HG03354 (cell line): Measurements from ENCODE around the gene FTO.

Experiments used
- ATAC-seq: cut with Tn5 transposase; IDR thresholded peaks from one replicate; pipeline ENCODE4 v1.9.1; 2021; ENCODE audit warnings: mild to moderate bottlenecking; ENCODE audit not compliant: unreplicated experiment, poor library complexity, severe bottlenecking

Gene FTO

DNA sequence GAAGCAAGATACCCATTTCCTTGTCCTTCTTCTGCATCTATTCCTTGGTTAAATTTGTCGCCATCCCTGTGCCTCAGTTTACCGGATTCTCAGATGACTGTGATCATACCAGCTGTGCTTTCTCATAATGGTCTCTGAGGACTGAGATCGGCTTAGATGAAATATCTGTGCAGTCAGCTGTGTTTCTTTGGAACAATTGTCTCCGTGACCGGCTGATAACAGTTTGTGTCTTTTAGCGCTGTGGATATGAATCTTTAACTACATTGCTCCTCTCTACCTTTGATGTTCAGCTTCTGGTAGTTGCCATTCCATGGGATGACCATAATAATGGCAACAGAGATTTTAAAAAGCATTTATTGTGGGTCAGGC is 473 bp downstream of the FTO start:
- no peak for ATAC-seq

DNA sequence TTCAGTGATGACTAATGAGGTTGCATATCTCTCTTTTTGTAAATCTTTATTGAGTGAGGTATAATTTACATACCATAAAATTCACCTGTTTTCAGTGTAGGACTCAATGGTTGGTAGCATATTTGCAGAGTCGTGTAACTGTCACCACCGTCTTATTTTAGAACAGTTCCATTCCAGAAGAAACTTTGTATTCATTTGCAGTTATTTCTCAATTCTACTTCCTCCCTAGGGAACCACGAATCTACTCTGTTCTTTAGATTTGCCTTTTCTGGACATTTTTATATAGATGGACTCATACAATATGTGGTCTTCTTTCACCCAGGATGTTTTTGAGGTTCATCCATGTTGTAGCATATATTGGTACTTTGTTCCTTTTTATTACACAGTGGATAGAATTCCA is 3.7 kb downstream of the FTO start:
- no peak for ATAC-seq

DNA sequence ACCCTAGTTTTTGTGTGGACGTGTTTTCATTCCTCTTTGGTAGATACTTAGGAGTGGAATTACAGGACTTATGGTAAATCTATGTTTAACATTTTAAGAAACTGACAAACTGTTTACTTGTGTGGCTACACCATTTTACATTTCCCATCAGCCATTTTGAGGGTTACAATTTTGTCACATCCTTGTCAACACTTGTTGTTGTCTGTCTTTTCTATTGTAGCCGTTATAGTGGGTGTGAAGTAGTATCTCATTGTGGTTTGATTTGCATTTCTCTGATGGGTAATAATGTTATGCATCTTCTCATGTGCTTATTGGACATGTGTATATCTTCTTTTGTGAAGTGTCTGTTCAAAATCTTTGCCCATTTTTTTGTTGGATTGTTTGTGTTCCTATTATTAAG is 4.5 kb downstream of the FTO start:
- ATAC-seq, result no peak

DNA sequence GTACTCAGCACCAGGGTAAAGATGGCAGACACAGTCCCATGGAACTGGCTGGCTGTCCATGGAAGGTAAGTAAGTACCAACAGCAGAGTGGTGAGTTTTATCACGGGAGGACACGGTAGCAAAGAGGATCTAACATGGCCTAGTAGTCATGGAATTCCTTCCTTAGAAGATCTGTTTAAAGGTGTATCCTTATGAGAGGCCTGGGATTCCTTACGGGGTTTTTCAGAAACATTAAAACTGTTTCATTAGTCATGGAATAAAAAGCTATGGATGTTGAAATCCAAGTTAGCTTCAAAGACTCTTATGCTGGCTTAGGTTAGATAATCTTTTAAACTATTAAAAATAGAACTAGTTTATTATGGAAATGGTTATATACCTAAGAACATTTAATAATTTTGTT is 7.4 kb downstream of the FTO start:
- ATAC-seq, result no peak

DNA sequence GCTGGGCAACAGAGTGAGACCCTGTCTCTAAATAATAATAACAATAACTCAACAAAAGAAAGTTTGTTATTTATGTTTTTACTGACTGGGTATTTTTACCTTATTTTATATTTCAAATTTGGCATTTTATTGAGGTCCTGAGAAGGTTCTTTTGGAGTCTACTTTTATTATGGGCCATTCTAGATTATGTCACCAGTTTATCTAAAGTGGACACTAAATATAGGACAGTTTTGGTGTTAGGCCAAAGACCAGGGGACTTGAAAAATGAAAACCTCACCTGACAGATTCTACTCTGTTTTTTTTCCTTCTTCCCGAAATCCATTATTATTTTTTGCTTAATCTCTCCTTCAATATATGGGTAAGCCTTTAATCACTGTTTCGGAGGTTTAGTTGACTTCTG is 8.1 kb downstream of the FTO start:
- ATAC-seq, result no peak

DNA sequence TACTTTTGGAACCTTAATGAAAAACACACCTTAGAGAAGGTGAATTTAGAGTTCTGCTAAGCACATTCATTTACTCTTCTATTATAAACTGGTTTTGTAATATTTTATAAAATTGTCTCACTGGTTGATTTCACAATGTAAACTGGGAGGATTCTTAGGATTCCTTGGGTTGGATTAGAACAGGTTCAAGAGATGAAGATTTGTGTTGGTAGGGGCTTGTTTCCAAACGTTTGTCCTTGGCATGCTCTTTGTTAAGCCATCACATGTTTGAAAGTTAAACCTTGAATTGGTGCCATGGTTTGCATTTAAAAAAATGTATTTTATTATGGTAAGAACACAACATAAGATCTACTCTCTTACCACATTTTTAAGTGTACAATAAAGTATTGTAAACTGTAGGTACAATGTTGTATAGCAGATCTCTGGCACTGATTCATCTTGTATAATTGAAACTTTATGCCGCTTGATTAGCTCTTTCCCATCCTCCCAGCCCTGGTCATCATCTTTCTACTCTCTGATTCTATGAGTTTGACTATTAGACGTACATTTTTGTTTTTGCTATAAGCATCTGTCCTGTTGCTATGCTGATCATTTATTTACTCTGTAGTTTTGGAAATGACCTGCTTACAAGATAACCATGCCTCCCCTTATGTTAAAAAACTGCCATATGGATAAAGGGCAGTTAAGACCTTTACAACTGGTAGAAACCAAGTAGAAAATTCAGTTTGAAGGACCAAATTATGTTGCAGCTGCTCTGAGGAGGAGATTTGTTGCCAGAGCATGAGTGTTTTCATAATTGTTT is 9.6 kb downstream of the FTO start:
- no peak for ATAC-seq

DNA sequence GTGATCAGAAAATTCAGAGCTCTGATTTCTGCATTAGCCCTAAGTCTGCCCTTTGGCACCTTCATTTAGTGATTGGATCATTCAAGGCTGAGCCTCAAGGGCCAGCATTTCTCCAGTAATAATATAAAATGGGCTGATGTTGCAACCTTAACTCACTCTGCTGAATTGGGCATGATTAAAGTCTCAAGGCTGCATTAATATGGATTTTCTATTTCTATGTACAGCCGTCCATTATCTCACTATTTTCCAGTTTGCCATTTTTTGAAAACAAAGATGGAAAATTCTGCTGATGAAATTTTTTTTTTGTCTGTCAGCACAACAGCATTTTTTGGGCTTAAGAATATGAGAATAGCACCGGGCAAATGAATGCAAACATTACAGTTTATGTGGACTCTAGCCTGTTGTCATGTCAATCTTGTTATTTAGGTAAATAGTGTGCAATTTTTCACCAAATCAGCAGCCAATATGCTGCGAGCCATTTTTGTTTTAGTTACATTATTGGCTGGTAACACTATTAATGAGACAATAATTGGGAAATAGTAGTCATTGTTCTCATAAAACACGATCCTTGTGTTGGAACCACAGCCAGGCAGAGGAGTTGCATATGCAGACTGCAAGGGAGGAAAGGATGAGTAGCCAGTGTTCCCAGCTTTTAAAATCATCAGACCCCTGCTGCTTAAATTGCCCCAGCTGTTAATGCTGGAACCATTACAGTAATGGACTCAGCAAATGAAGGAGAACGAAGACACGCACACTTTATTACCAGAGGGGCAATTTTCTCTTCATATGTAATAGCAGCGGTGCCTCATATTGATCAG is 10.5 kb downstream of the FTO start:
- no peak for ATAC-seq

DNA sequence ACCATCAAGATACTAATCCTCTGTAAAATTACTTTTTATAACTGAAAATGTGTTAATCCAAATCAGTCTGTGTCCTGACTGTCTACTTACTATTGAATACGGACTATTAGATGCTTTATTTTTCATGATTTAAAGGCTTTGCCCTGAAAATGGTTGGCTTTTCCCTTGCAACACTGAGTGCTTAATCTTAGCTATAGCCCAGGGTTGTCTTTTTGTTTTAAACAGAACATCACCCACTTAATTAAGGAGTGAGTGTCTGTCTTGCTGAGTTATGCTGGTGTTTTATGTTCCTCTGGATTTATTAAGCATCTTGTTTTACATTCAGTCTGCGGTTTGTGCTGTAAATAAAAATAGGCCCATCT is 11.0 kb downstream of the FTO start:
- ATAC-seq, result no peak

DNA sequence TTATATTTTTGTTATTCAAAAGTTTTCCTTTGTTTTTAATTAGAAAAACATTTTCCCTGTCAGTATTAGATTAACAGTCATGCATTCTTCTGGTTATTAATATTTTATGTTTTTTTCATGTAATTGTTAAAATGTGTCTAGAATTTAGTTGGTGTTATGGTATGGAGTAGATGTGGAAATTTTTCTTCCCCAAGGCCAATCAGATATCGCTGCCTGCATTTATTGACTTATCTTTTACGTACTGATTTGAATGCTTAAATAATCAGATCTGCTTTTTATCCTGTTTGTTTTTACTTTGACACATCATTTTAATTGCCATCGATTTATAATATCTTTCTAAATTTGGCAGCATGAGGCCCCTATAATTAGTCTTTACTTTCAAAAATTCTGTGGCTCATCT is 13.6 kb downstream of the FTO start:
- no peak for ATAC-seq

DNA sequence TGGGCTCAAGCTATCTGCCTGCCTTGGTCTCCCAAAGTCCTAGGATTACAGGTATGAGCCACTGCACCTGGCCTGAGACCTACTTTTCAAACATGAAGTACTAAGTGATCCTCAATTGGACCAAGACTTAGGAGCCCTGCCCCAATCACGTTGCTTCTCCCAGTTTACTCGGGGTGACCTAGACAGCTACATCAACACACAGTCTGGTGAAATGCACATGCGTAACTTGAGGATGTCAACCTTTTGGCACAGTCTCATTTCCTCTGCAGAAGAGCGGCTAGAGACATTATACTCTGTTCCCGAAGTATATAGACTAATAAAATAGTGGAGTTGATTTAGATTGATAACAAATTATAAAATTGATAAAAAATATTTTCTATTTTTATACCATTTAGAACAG is 17.1 kb downstream of the FTO start:
- no peak for ATAC-seq

DNA sequence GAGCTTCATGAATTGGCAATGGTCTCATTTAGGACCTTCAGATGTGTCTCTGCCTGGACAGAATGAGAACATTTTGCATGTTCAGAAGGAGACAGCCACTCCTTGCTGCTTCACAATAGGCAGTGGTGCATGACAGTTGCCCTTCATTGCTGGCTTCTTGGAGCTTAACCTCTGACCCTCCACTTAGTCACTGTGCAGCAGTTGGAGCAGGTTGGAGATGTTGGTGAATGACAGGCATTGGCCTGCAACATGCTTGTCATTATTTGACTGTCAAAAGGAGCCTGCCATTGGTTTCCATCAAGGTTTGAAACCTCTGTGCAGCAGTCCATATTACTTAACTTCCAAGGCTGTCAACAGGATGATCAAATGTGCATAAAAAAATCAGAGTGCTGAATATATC is 22.7 kb downstream of the FTO start:
- no peak for ATAC-seq

DNA sequence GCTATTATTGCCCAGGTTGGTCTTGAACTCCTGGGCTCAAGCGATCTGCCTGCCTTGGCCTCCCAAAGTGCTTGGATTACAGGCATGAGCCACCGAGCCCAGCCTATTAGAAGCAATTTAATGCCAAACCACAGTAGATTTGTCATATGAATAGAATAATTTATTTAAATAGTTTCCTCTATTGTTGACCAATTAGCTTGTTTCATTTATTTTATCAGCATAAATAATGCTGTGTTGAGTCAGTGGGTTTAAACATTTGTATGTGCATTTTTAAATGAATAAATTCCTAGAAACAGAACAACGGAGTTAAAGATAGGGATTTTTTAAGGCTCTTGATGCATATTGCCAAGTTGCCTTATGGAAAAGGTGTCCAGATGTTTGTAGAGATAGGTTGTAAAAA is 26.7 kb downstream of the FTO start:
- ATAC-seq, result no peak

DNA sequence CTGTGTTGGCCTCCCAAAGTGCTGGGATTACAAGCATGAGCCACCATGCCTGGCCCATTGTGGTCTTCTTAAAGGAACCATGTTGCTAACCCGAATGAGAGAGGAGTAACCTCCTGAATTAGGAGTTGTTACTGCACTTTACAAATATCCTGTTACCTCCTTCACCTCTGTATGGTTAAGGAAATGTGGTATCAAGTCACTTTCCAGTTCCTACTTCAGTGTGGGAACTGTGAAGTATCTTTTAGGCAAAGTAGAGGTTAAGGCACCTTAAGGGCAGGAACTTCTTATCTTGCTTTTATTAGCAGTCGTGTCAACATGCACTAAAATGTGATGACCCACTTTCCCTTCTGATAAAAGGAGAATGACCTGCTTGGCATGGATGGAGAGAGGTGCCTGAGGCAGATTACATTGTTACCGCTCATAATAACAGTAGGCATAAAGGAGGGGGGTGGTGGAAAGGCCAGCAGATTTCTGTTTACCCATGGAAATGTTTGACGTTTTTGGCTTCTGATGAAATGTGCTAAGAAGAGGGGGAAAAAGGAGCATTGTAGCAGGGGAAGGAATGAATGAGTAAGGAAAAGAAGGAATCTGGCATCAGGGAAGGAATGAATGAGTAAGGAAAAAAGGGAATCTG is 28.5 kb downstream of the FTO start:
- no peak for ATAC-seq

DNA sequence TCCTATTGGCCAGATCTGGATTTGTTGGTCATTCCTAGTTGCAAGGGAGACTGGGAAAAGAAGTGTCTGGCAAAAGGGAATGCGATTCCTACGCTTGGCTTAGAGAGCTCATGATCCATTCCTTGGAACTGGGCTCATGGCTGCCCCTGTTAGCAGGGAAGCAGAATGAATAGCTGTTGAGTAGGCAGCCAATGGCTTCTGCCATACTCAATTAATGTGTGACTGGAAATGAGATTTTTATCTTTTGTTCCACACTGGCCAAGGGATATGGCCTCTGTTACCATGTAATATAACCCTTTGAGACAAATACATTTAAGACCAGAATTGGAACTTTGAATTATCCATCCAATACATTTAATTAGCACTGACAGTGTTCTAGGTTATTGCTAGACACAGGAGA is 31.0 kb downstream of the FTO start:
- ATAC-seq, result no peak

DNA sequence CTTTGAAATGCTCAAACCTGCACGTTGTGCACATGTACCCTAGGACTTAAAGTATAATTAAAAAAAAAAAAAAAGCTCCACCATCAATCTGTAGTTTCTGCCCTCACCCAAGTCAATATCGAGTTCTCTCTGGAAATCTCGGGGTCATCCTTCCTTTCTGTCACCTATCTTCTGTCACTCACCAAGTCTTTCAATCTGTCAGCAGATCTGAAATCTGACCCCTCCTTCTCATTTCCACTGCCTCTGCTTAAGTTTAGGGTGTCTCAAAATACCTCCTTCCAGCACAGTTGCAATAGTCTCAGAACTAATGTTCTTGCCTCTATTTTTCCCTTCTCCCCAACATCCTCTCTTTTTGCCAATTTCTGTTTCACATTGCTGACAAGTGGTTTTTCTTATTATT is 32.3 kb downstream of the FTO start:
- no peak for ATAC-seq

DNA sequence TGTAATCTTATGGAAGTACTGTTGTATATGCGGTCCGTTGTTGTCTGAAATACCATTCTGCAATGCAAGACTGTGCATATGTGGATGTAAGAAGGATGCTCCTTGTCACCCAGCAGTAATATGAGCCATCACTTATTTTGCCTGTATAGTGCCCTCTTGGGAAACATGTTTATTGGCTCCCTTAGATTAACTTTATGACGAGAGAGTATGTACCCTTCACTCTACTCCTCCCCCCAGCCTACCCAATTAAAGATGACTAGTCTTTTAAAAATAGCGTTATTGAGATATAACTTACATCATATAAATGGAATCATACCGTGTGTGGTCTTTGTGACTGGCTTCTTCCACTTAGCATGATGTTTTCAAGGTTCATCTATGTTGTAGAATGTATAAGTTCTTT is 33.6 kb downstream of the FTO start:
- no peak for ATAC-seq

DNA sequence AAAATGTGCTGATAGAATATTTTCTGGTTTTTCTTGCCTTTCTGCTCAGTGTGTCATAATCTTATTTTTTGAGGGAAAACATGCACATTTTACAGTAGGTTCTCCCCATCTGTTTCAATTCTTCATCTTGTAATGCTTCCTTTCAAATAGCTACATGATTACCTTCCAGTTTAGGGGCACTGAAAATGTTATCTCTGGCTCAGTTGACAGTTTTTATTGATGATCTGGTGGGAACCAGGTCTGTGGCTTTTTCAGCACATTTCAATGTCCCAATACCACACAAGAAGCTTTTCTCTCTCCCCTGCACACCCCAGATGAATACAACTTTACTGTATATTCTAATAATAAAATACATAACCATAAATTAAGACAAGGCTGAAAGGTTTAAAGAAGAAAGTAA is 36.5 kb downstream of the FTO start:
- no peak for ATAC-seq

DNA sequence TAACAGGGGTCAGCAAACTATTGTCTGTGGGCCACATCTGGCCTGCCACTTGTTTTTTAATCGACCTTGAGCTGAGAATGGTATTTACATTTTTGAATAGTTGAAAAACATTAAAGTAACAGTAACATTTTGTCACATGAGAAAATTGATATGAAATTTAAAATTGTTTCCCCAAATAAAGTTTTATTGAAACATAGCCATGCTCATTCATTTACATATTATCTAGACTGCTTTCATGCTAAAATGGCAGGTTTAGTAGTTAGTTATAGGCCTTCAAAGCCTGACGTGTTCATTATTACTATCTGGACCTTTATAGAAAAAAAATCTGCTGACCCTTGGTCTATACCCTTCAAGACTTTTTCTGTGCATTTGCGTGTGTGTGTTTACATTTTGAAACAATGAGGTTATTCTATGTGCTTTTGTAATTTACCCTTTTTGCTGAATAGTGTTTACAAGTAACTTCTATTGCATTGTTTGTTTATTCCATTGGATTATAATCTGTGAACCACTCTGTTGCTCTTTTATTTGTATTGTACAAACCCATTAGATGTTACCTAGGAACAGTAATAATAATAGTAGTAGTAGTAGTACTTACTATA is 37.1 kb downstream of the FTO start:
- ATAC-seq, result no peak

DNA sequence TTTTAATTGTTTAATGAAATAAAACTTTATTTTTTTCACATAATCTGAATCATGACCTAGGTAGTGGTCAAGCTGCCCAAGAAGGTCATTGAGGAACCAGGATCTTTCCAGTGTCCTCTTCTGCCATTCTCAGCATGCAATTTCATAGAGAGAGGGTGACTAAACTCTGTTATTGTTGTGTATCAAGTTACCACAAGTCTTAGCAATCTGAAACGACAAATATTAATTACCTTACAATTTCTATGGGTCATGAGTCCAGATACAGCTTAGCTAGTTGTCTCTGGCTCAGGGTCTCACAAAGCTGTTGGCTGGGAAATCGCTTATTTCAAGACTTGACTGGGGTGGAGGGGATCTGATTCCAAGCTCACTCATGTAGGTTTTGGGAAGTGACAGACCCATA is 37.6 kb downstream of the FTO start:
- no peak for ATAC-seq

DNA sequence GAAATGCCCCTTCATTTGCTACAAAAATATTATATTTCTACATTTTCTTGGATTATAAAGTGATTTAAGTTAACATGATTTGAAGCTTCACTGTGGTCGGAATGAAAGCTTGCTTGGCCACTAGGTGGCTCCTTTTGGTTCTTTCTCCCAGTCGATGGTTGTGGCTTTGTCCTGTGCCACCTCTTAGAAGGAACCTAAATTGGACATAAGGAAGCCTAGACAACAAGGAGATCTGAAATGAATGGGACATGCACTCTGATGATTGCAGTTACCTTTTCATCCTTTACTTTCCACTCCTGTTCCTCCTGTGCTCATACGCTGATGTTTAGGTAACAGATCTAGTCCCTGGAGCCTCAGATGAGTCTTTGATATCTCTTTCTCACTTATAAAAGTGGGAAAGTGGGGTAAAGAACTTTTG is 39.2 kb downstream of the FTO start:
- no peak for ATAC-seq

DNA sequence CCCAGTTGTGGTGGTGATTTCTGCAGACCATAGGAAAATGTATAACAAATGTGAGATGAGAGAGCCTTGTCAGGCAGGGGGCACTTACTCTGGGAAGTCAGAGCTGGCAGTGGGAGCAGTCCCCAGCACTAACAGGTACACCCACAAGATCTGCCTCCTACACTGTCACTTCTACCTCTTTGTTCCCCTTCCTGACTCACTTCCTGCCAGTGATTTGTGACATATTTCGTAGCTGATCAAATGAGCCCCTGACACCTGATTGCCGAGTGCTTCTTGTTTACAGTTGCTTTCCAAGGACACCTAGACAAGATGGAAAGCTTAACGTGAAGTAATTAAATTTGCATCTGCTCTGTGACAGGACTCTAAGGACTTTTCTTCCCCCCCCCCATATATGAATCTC is 40.5 kb downstream of the FTO start:
- ATAC-seq, result no peak
